ENCODE results near the gene MED12L.

DNA sequence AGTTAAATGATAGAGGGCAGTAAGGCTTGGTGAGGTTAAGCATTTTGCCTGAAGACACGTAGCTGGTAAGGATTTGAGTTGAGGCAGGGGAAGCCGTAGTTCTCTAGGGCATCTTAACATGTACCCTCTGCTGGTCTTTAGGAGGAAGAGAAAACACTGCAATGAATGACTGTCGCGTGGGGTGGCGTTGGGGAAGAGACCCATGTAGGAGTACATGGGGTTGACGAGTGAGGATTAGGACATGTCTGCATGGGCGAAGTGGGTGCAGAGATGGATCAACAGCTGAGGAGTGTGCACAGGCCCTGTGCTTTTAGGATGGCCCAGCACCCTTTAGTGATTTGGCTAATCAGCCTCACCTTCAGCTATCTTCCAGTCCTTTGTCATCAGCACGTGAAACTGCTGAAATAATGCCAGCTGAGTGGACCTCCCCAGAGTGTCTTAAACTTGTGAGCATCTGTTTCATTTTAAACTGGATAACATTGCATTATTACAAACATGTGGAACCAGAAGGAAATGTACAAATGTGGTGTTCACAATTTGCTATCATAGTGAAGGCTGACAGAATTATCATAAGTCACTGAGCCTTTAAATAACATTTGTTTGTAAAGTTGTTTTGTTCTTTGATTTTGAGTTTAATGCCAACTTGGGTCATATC lies 177.5 kb downstream of the MED12L start:
- TF ChIP-seq POLR2A (IDR thresholded peaks at IDR 0.05; ENCODE audit: borderline replicate concordance, extremely low read depth, insufficient read depth, insufficient read length) (no peak), JUND (IDR thresholded peaks at IDR 0.05) (no peak)
- TF ChIP-seq, protein P1, sequence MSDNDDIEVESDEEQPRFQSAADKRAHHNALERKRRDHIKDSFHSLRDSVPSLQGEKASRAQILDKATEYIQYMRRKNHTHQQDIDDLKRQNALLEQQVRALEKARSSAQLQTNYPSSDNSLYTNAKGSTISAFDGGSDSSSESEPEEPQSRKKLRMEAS (IDR thresholded peaks at IDR 0.05), result no peak
